Choroid plexus epithelial cell (primary cell): ENCODE results near the gene TMEM174.
A peak's percentile ranks its signal among the peaks of the same experiment; 100 is the strongest.

Experiments
- DNase-seq: peaks from one replicate; pipeline ENCODE4 v3.0.0-alpha.2; 2010; ENCODE audit warnings: low read depth
- H3K4me3 ChIP-seq: 2 replicates; pipeline ENCODE4 v1.5.1; 2011; ENCODE audit warnings: low read depth, mild to moderate bottlenecking, control low read depth, low read length, moderate library complexity
- CTCF ChIP-seq: conservative IDR thresholded peaks from 2 replicates; pipeline ENCODE4 v1.5.1; 2011; ENCODE audit warnings: low read depth, mild to moderate bottlenecking, control low read depth, inconsistent platforms, low read length, moderate library complexity

Gene TMEM174

GRCh38 chr5:73193592-73193991 is 20.6 kb downstream of the TMEM174 start:
- TF ChIP-seq CTCF = no peak
- no peak overlapping the region for H3K4me3 ChIP-seq
- no peak for DNase-seq

- no peak for DNase-seq
- TF ChIP-seq CTCF = no peak
- no peak overlapping the region for H3K4me3 ChIP-seq
Observed at GRCh38 chr5:73196201-73196600, 23.2 kb downstream of the TMEM174 start.

GRCh38 chr5:73197637-73198257 is 24.8 kb downstream of the TMEM174 start:
- H3K4me3 ChIP-seq = no peak overlapping the region
- no peak for DNase-seq
- TF ChIP-seq CTCF = no peak

GRCh38 chr5:73198833-73199592 is 26.0 kb downstream of the TMEM174 start:
- no peak for TF ChIP-seq CTCF
- peak; percentile 41 for DNase-seq
- H3K4me3 ChIP-seq = no peak overlapping the region

GRCh38 chr5:73199671-73200070 is 26.7 kb downstream of the TMEM174 start:
- H3K4me3 ChIP-seq = no peak overlapping the region
- TF ChIP-seq CTCF = no peak
- no peak for DNase-seq

GRCh38 chr5:73201547-73202513 is 28.8 kb downstream of the TMEM174 start:
- peak; percentile 79 for DNase-seq
- H3K4me3 ChIP-seq = peak overlapping the region; percentile 2
- peak; percentile 87 for TF ChIP-seq CTCF
